GM23338 (cell line): ENCODE results near the gene LRRC75B. TPM values are rescaled to one million over a fixed set of nuclear protein-coding genes. Genes with fewer than 3 reads are reported as not detected.

ENCODE experiments used
- ATAC-seq: fragments of 200-7000 bp; cut with Tn5 transposase; 3 replicates; pipeline ENCODE4 v1.9.1; 2020
- DNase-seq: peaks from one replicate; pipeline ENCODE4 v3.0.0-alpha.2; 2015; ENCODE audit warnings: low spot score
- H2AFZ ChIP-seq: fragments of 200-600 bp; sonication (generic); 2 replicates; pipeline ENCODE4 v1.8.0; 2016; ENCODE audit warnings: antibody characterized with exemption, mild to moderate bottlenecking, moderate library complexity
- H3F3A ChIP-seq: fragments of 200-600 bp; sonication (generic); replicated peaks from 2 replicates; pipeline ENCODE4 v1.8.0; 2017; ENCODE audit warnings: antibody characterized with exemption, mixed run types, low read depth
- H3K27ac ChIP-seq: fragments of 200-600 bp; sonication (generic); 2 replicates; pipeline ENCODE4 v1.6.1; 2016; ENCODE audit warnings: low read depth
- H3K27me3 ChIP-seq: fragments of 200-600 bp; sonication (generic); 2 replicates; pipeline ENCODE4 v1.8.0; 2016; ENCODE audit warnings: mild to moderate bottlenecking, mixed run types, moderate library complexity; ENCODE audit not compliant: insufficient read depth
- H3K36me3 ChIP-seq: fragments of 200-600 bp; sonication (generic); 2 replicates; pipeline ENCODE4 v1.8.0; 2016; ENCODE audit warnings: mild to moderate bottlenecking; ENCODE audit not compliant: insufficient read depth
- H3K4me1 ChIP-seq: fragments of 200-600 bp; sonication (generic); 2 replicates; pipeline ENCODE4 v1.8.0; 2016; ENCODE audit warnings: mild to moderate bottlenecking, moderate library complexity; ENCODE audit not compliant: insufficient read depth
- H3K4me2 ChIP-seq: fragments of 200-600 bp; sonication (generic); 2 replicates; pipeline ENCODE4 v1.7.1; 2017; ENCODE audit warnings: mixed run types
- H3K4me3 ChIP-seq: fragments of 200-600 bp; sonication (generic); 2 replicates; pipeline ENCODE4 v1.6.1; 2016; ENCODE audit warnings: mixed run types
- H3K79me2 ChIP-seq: fragments of 200-600 bp; sonication (generic); replicated peaks from 2 replicates; pipeline ENCODE4 v1.8.0; 2017; ENCODE audit warnings: mild to moderate bottlenecking; ENCODE audit not compliant: insufficient read depth
- H3K9me2 ChIP-seq: fragments of 200-600 bp; sonication (generic); 2 replicates; pipeline ENCODE4 v1.8.0; 2017; ENCODE audit not compliant: insufficient read depth
- H4K20me1 ChIP-seq: fragments of 200-600 bp; sonication (generic); replicated peaks from 2 replicates; pipeline ENCODE4 v1.8.0; 2017; ENCODE audit warnings: mild to moderate bottlenecking; ENCODE audit not compliant: insufficient read depth
- H3K27ac Mint-ChIP-seq: 2 replicates; pipeline ENCODE4 v1.8.0; 2020; ENCODE audit warnings: inconsistent platforms, mild to moderate bottlenecking, moderate library complexity, mixed read lengths
- H3K27me3 Mint-ChIP-seq: 3 replicates; pipeline ENCODE4 v1.8.0; 2022; ENCODE audit warnings: low read depth, mild to moderate bottlenecking, moderate library complexity, mixed read lengths, inconsistent platforms; ENCODE audit not compliant: insufficient read depth, poor library complexity
- H3K36me3 Mint-ChIP-seq: 3 replicates; pipeline ENCODE4 v1.8.0; 2021; ENCODE audit warnings: low read depth, mild to moderate bottlenecking, inconsistent platforms, moderate library complexity, mixed read lengths
- H3K4me1 Mint-ChIP-seq: 3 replicates; pipeline ENCODE4 v1.8.0; 2020; ENCODE audit warnings: mild to moderate bottlenecking, inconsistent platforms, mixed read lengths
- H3K4me3 Mint-ChIP-seq: 3 replicates; pipeline ENCODE4 v1.8.0; 2021; ENCODE audit warnings: moderate library complexity, mild to moderate bottlenecking, inconsistent platforms, mixed read lengths
- H3K9me3 Mint-ChIP-seq: 3 replicates; pipeline ENCODE4 v1.8.0; 2020; ENCODE audit warnings: moderate library complexity, mild to moderate bottlenecking, inconsistent platforms, mixed read lengths
- CREB1 ChIP-seq: fragments of 250-450 bp; sonication (Bioruptor Pico); IDR thresholded peaks from 2 replicates; pipeline ENCODE4 v1.5.0; 2020; ENCODE audit warnings: low read depth, mild to moderate bottlenecking, moderate library complexity
- ETS1 ChIP-seq: IDR thresholded peaks from 2 replicates; pipeline ENCODE4 v1.6.1; 2016; ENCODE audit warnings: antibody characterized with exemption
- EZH2 ChIP-seq: fragments of 200-600 bp; sonication (generic); IDR thresholded peaks from one replicate; pipeline ENCODE4 v1.8.0; 2017; ENCODE audit warnings: antibody characterized with exemption, mild to moderate bottlenecking, low read depth; ENCODE audit not compliant: unreplicated experiment
- EZH2phosphoT487 ChIP-seq: fragments of 200-600 bp; sonication (generic); IDR thresholded peaks from one replicate; pipeline ENCODE4 v1.8.1; 2018; ENCODE audit warnings: antibody characterized with exemption; ENCODE audit not compliant: unreplicated experiment
- JUNB ChIP-seq: IDR thresholded peaks from one replicate; pipeline ENCODE4 v1.6.1; 2016; ENCODE audit warnings: antibody characterized with exemption; ENCODE audit not compliant: unreplicated experiment
- NANOG ChIP-seq: IDR thresholded peaks from 2 replicates; pipeline ENCODE4 v1.6.1; 2016; ENCODE audit warnings: antibody characterized with exemption, borderline replicate concordance
- POLR2AphosphoS5 ChIP-seq: IDR thresholded peaks from 2 replicates; pipeline ENCODE4 v1.6.1; 2016; ENCODE audit warnings: antibody characterized with exemption, low read depth
- STAT1 ChIP-seq: IDR thresholded peaks from one replicate; pipeline ENCODE4 v1.6.1; 2016; ENCODE audit warnings: antibody characterized with exemption; ENCODE audit not compliant: unreplicated experiment
- polyA plus RNA-seq: library from polyadenylated mRNA; unstranded; fragments of >200 nt; fragmentation: Nextera tagmentation; extraction: Ambion mirVana; gene quantifications from 2 replicates; pipeline ENCODE4 v1.2.1, GENCODE V29; 2016
- total RNA-seq: library from RNA; depleted of rRNA; stranded (reverse); fragments of >200 nt; shearing (Covaris generic); gene quantifications from 2 replicates; pipeline ENCODE4 v1.2.3, GENCODE V29; 2014
- TF ChIP-seq, protein P1 (sequence below): IDR thresholded peaks from one replicate; pipeline ENCODE4 v1.6.1; 2018; ENCODE audit warnings: antibody characterized with exemption; ENCODE audit not compliant: unreplicated experiment
- TF ChIP-seq, protein P2 (sequence below), 2 experiments: fragments of 200-600 bp in 1 of 2; sonication (generic) in 1 of 2; conservative IDR thresholded peaks; 2 replicates each; pipeline versions ENCODE4 v1.5.1 to v1.6.1; 2016 to 2017; ENCODE audit warnings: antibody characterized with exemption in 2 of 2, low read depth in 2 of 2, mild to moderate bottlenecking in 2 of 2, moderate library complexity in 1 of 2

LRRC75B gene
- total and polyA plus RNA-seq, 2 experiments from 2014 or later, result 17.6 to 22.1 TPM

DNA sequence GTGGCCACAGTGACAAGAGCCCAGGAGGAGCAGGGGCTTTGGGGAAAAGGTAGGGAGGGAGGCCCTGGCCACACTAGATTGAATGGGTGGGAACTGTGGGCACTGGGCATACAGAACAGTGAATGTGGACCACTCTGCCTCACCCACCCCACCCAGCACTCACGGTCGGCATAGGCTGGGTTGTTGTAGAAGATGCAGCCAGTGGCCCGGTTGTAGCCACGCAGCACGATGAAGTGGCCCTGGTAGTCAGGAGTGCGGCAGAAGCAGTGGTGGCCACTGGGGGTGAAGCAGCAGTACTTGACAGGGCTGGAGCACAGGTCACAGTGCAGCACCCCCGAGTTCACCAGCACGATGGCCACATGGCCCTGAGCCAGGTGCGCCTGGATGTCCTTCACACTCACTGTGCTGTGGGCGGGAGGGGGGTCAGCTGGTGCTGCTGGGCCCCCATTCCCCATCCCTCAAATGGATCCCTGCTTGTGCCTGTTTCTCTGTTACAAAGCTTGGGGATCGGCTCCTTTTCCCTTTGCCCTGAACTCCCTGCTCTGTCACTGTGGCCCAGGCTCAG, 49.1 kb downstream of the LRRC75B start (continued):
- TF ChIP-seq, protein P1, sequence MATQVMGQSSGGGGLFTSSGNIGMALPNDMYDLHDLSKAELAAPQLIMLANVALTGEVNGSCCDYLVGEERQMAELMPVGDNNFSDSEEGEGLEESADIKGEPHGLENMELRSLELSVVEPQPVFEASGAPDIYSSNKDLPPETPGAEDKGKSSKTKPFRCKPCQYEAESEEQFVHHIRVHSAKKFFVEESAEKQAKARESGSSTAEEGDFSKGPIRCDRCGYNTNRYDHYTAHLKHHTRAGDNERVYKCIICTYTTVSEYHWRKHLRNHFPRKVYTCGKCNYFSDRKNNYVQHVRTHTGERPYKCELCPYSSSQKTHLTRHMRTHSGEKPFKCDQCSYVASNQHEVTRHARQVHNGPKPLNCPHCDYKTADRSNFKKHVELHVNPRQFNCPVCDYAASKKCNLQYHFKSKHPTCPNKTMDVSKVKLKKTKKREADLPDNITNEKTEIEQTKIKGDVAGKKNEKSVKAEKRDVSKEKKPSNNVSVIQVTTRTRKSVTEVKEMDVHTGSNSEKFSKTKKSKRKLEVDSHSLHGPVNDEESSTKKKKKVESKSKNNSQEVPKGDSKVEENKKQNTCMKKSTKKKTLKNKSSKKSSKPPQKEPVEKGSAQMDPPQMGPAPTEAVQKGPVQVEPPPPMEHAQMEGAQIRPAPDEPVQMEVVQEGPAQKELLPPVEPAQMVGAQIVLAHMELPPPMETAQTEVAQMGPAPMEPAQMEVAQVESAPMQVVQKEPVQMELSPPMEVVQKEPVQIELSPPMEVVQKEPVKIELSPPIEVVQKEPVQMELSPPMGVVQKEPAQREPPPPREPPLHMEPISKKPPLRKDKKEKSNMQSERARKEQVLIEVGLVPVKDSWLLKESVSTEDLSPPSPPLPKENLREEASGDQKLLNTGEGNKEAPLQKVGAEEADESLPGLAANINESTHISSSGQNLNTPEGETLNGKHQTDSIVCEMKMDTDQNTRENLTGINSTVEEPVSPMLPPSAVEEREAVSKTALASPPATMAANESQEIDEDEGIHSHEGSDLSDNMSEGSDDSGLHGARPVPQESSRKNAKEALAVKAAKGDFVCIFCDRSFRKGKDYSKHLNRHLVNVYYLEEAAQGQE, result no peak

- ATAC-seq (no peak), DNase-seq (no peak)
- no peak overlapping the region for H3K4me3 Mint-ChIP-seq
- H3K9me3 Mint-ChIP-seq, result no peaks in the 10 kb centered on the region
- H3K27me3 Mint-ChIP-seq, result peaks cover 4% of the 10 kb centered on the region
- no peaks in the 10 kb centered on the region for H3K4me1 ChIP-seq
- H3K27ac ChIP-seq, result no peak overlapping the region
- H3K4me2 ChIP-seq, result no peak overlapping the region
- H4K20me1 ChIP-seq, result no peaks in the 10 kb centered on the region
- H3F3A ChIP-seq, result no peaks in the 10 kb centered on the region
- H3K27ac Mint-ChIP-seq, result no peak overlapping the region
- H3K4me1 Mint-ChIP-seq, result no peaks in the 10 kb centered on the region
- no peaks in the 10 kb centered on the region; the same call in 1 of the 2 replicates for H3K36me3 ChIP-seq
- no peak overlapping the region for H2AFZ ChIP-seq
- no peaks in the 10 kb centered on the region for H3K79me2 ChIP-seq
- peaks cover 55% of the 10 kb centered on the region for H3K36me3 Mint-ChIP-seq
- H3K27me3 ChIP-seq, result no peaks in the 10 kb centered on the region
- H3K4me3 ChIP-seq, result no peak overlapping the region
- no peaks in the 10 kb centered on the region for H3K9me2 ChIP-seq
- TF ChIP-seq ETS1 (no peak), JUNB (no peak), EZH2 (no peak), EZH2phosphoT487 (no peak), STAT1 (no peak), CREB1 (CRISPR knock-in tag) (no peak), POLR2AphosphoS5 (no peak), NANOG (no peak)
- TF ChIP-seq, protein P2, sequence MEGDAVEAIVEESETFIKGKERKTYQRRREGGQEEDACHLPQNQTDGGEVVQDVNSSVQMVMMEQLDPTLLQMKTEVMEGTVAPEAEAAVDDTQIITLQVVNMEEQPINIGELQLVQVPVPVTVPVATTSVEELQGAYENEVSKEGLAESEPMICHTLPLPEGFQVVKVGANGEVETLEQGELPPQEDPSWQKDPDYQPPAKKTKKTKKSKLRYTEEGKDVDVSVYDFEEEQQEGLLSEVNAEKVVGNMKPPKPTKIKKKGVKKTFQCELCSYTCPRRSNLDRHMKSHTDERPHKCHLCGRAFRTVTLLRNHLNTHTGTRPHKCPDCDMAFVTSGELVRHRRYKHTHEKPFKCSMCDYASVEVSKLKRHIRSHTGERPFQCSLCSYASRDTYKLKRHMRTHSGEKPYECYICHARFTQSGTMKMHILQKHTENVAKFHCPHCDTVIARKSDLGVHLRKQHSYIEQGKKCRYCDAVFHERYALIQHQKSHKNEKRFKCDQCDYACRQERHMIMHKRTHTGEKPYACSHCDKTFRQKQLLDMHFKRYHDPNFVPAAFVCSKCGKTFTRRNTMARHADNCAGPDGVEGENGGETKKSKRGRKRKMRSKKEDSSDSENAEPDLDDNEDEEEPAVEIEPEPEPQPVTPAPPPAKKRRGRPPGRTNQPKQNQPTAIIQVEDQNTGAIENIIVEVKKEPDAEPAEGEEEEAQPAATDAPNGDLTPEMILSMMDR (conservative IDR thresholded peaks at IDR 0.05; ENCODE audit: low read depth in 2 of 2), result no peak
- TF ChIP-seq, protein P1, result no peak
Observed at GRCh38 chr22:24543185-24543601, 49.7 kb downstream of the LRRC75B start.
